ENCODE measurements around the gene TCF4.
A peak's percentile ranks its signal among the peaks of the same experiment; 100 is the strongest.

The TCF4 gene

GRCh38 chr18:55345103-55345950 lies 242.7 kb downstream of the TCF4 start:
- intact Hi-C loops (cut with DNase I) = loop anchor here (5.0 to 10.0 kb wide), 2 partner anchors 242 to 1229 kb away; partner anchors contain the start of gene TCF4

GRCh38 chr18:55343396-55344073 lies 244.5 kb downstream of the TCF4 start:
- intact Hi-C loops (cut with DNase I) = loop anchor here (5.0 to 10.0 kb wide), 3 partner anchors 69 to 1231 kb away; no protein-coding TSS in a partner anchor
- DNase-seq = no peak

More at GRCh38 chr18:55345103-55345950, 242.7 kb downstream of the TCF4 start:
- no peak for DNase-seq

GRCh38 chr18:55340998-55341397 lies 247.0 kb downstream of the TCF4 start:
- intact Hi-C loops (cut with DNase I) = loop anchor here (5.0 to 10.0 kb wide), 3 partner anchors 71 to 1234 kb away; no protein-coding TSS in a partner anchor
- DNase-seq = no peak

GRCh38 chr18:55339990-55340389 lies 248.0 kb downstream of the TCF4 start:
- intact Hi-C loops (cut with DNase I) = loop anchor here (5.0 to 10.0 kb wide), 4 partner anchors 72 to 1235 kb away; no protein-coding TSS in a partner anchor

GRCh38 chr18:55338978-55339650 lies 248.9 kb downstream of the TCF4 start:
- no peak for DNase-seq
- intact Hi-C loops (cut with DNase I) = loop anchor here (5.0 kb wide), 1 partner anchor 107 kb away; no protein-coding TSS in a partner anchor

More at GRCh38 chr18:55339990-55340389, 248.0 kb downstream of the TCF4 start:
- DNase-seq = peak in 1 of 10 donors; percentile 43

GRCh38 chr18:55337908-55338521 lies 250.0 kb downstream of the TCF4 start:
- peak in 8 of 10 donors; percentile 18 to 87 (median 48) for DNase-seq
- intact Hi-C loops (cut with DNase I) = loop anchor here (5.0 kb wide), 1 partner anchor 106 kb away; no protein-coding TSS in a partner anchor

- intact Hi-C loops (cut with DNase I) = loop anchor here (5.0 kb wide), 1 partner anchor 105 kb away; no protein-coding TSS in a partner anchor
- no peak for DNase-seq
Observed at GRCh38 chr18:55337138-55337537, 250.9 kb downstream of the TCF4 start.

- intact Hi-C loops (cut with DNase I) = loop anchor here (5.0 kb wide), 1 partner anchor 104 kb away; no protein-coding TSS in a partner anchor
- no peak for DNase-seq
Observed at GRCh38 chr18:55336438-55337100, 251.4 kb downstream of the TCF4 start.

GRCh38 chr18:55334875-55335274 lies 253.1 kb downstream of the TCF4 start:
- peak in 6 of 10 donors; percentile 43 to 90 (median 70) for DNase-seq
- intact Hi-C loops (cut with DNase I) = loop anchor here (5.0 kb wide), 1 partner anchor 103 kb away; no protein-coding TSS in a partner anchor

GRCh38 chr18:55331301-55331700 lies 256.7 kb downstream of the TCF4 start:
- intact Hi-C loops (cut with DNase I) = no loop called here
- no peak for DNase-seq

- intact Hi-C loops (cut with DNase I) = no loop called here
- DNase-seq = no peak
Observed at GRCh38 chr18:55328301-55328700, 259.7 kb downstream of the TCF4 start.

- intact Hi-C loops (cut with DNase I) = no loop called here
- DNase-seq = no peak
Observed at GRCh38 chr18:55327454-55327853, 260.5 kb downstream of the TCF4 start.

- no peak for DNase-seq
- intact Hi-C loops (cut with DNase I) = no loop called here
Observed at GRCh38 chr18:55326134-55326533, 261.9 kb downstream of the TCF4 start.

- intact Hi-C loops (cut with DNase I) = loop anchor here (5.0 kb wide), 3 partner anchors 73 to 263 kb away; partner anchors contain the start of gene TCF4
- DNase-seq = no peak
Observed at GRCh38 chr18:55324166-55324565, 263.8 kb downstream of the TCF4 start.

- no peak for DNase-seq
- intact Hi-C loops (cut with DNase I) = loop anchor here (5.0 kb wide), 3 partner anchors 74 to 264 kb away; partner anchors contain the start of gene TCF4
Observed at GRCh38 chr18:55323051-55323994, 264.7 kb downstream of the TCF4 start.

GRCh38 chr18:55322178-55322735 lies 265.7 kb downstream of the TCF4 start:
- peak; percentile 67 to 96 (median 78) for DNase-seq
- intact Hi-C loops (cut with DNase I) = loop anchor here (5.0 kb wide), 3 partner anchors 75 to 265 kb away; partner anchors contain the start of gene TCF4
